ENCODE results near the gene GRAP2.
"Not testable (repeated sequence)": the region's sequence is repeated elsewhere in the genome, so short reads cannot be mapped to it uniquely, and the experiment has no call there.

GRAP2 gene

GRCh38 chr22:39898997-39899396 lies 1.9 kb upstream of the GRAP2 start:
- DNase-seq: no peak

GRCh38 chr22:39901565-39902146 lies 772 bp downstream of the GRAP2 start:
- DNase-seq: no peak

DNA sequence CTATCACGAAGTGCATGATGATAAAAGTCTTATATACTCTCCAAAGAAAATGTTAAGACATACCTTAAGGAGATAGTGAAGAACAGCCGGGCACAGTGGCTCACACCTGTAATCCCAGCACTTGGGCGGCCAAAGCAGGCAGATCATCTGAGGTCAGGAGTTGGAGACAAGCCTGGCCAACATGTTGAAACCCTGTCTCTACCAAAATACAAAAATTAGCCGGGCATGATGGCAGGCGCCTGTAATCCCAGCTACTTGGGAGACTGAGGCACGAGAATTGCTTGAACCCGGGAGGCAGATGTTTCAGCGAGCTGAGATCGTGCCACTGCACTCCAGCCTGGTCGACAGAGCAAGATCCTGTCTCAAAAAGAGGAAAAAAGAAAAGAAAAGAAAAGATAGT lies 3.1 kb downstream of the GRAP2 start:
- not testable (repeated sequence) for DNase-seq

GRCh38 chr22:39904862-39905261 lies 4.0 kb downstream of the GRAP2 start:
- no peak for DNase-seq

- no peak for DNase-seq
Measured at GRCh38 chr22:39905687-39906086, 4.8 kb downstream of the GRAP2 start.

DNA sequence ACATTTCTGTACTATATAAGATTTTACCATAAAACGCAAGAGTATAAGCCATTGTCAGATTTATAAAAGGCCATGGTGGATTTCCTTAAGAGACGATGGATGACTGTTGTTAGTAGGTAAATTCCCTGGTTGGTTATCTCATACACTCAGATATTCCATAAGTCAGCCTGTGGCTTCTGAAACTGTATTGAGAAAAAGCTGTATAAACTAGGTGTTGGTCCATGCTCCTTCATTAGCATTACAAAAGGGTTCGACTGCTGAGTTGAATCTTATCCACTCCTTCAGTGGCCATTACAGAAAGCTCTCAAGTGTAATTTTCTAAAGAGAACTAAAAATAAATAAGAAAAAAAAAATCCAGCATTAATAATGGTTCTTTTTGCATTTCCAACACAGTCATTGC lies 5.3 kb downstream of the GRAP2 start:
- no peak for DNase-seq

GRCh38 chr22:39907047-39907446 lies 6.2 kb downstream of the GRAP2 start:
- DNase-seq: no peak

DNA sequence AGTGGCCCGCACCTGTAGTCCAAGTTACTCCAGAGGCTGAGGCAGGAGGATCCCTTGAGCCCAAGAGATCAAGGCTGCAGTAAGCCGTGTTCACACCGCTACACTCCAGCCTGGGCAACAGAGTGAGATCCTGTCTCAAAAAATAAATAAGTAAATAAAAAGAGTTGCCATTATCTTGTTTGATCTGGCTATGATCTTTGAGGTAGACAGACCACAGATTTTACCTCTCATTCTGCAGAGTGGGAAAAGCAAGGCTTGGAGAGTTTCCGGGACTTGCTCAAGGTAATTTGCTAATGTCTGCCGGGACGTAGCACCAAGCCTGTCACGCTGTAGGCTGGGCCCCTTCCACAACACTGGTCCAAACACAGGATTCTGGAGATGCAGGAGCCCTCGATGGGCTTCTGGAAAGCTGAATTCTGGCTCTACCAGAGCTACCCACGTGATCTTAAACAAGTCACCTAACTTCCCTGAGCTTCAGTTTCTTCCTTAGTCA lies 6.8 kb downstream of the GRAP2 start:
- no peak for DNase-seq

GRCh38 chr22:39908136-39908535 lies 7.3 kb downstream of the GRAP2 start:
- no peak for DNase-seq

GRCh38 chr22:39908737-39909136 lies 7.9 kb downstream of the GRAP2 start:
- peak; percentile 26 for DNase-seq

DNA sequence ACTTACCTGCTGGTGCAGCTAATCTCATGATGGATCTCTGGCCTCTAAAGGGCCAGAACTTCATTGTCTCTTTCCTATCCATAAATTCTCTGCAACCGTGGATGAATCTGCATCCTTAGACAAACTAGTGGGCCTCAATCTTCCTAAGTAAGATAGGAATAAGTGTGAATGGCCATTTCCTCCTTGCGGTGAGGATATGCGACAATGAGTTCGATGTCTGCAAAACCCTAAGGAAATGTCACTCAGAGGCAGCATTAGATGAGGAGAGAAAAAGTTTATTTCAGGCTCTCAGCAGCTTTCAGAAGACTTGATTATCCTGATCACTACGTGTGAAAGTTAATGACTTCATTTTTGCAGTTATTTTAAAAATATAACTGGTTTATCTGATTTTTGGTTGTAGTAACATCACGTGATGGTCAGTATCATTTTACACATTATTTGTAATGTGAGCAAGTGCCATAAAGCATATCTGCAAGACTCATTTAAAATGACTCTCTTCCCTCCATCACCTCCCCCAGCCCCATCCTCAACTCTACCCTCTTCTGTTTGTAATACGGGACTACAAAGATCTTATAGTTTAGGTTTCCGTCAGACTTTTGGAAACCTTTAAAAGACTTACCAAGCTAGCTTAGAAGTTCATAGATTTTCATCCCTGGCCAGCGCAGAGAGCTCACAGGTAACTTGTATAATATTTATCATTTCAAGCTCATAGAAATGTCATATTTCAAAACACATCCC lies 10.2 kb downstream of the GRAP2 start:
- DNase-seq: no peak

GRCh38 chr22:39913321-39913720 lies 12.4 kb downstream of the GRAP2 start:
- no peak for DNase-seq

GRCh38 chr22:39913886-39914285 lies 13.0 kb downstream of the GRAP2 start:
- DNase-seq: no peak

DNA sequence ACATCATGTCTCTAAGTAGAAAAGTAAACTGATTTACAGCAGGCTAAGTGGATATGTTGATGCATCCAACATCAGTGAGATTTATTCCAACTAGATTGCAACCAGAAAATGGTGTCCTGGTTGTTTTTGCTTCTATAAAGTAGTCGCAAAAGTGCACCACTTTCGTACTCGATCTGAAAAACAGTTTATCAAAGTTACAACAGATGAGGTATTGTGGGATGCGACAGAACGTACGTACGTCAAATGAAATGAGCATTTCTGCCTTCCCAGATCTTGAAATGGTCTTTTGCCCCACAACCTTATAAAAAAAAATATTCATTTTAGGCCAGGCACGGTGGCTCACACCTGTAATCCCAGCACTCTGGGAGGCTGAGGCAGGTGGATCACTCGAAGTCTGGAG lies 13.7 kb downstream of the GRAP2 start:
- DNase-seq: no peak

GRCh38 chr22:39915295-39915726 lies 14.4 kb downstream of the GRAP2 start:
- DNase-seq: no peak

DNA sequence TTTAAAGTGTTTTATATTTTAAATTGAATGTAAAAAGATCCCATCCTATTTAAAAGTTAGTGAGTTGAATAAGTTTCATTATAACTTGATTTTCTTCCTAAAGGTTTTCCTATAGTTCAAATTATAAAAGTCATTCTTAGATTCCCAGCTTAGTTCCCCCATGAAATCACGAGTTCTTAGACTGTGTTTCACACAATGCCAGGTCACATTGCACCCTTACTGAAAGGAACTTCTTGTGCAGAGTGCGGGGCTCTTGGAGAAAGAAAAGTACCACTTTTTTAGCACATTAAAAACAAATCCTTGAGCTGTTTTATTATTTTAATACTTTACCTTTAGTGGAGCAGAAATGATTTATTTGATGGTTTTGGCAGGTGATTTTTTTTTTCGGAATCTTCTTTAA lies 15.6 kb downstream of the GRAP2 start:
- no peak for DNase-seq

DNA sequence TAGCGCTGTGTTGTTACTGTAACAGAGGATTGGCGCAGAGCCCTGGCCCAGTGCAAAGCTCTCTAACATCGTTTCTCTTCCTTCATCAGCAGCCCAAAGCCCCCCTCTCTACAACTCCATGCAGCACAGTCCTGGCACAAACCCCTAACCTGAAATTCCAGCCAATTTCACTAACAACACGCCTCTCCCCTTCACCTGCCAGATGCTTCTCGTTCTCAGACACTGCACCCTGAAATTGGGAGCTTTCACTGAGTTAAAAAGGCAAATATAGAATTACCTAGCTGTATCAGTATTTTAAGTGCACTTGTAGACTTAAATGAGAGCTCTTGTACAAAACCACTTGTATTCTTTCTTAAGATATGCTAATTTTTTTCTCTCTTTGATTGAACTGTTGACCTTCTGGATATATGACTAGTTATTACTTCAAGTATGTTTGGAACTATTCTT lies 16.3 kb downstream of the GRAP2 start:
- no peak for DNase-seq

- DNase-seq: no peak
Measured at GRCh38 chr22:39917776-39918495, 17.1 kb downstream of the GRAP2 start.

GRCh38 chr22:39920134-39920743 lies 19.4 kb downstream of the GRAP2 start:
- DNase-seq: peak; percentile 44

- no peak for DNase-seq
Measured at GRCh38 chr22:39923696-39924095, 22.8 kb downstream of the GRAP2 start.

DNA sequence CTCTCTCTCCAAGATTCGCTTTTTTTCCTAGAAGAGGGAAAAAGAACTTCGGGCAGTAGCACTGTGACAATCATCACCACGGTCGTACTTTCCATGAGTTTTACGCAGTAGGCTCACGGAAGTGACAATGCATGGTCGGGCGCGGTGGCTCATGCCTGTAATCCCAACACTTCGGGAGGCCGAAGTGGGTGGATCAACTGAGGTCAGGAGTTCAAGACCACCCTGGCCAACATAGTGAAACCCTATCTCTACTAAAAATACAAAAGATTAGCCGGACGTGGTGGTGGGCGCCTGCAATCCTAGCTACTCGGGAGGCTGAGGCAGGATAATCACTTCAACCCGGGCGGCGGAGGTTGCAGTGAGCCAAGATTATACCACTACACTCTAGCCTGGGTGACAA lies 23.4 kb downstream of the GRAP2 start:
- no peak for DNase-seq

- DNase-seq: no peak
Measured at GRCh38 chr22:39925273-39925672, 24.4 kb downstream of the GRAP2 start.

DNA sequence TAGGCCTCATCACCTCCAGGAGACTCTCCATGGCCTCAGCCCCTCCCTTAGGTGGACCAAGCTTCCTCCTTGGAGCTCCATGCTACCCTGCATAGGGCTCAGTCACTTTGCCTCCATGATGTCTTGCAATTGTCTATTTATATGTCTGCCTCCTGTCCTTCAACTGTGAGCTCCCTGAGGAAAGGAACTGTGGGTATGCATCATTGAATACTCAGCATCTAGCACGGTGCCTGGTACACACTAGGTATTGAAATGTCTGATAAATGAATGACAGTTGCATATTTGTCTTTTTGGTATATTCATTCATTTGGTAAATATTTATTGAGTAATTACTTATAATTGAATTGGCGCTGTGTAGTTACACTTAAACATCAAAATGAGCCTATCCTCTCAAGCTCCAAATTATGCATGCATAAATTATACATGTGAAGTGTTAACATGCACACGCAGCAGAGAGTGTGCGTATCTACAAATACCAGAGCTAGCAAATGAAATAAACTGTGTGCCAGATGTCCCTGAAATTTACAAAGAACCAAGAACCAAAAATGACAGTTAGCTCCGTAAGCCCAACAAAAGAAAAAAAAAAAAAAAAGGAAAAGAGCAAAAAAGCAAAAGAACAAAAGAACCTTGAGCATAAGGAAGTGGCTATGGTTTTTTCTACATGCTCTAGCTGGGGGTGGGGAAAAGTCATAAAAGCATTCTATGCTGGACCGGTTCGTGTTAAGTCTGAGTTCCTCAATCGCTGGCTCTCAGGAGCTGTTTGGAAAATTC lies 25.2 kb downstream of the GRAP2 start:
- DNase-seq: no peak

Data from T-helper 9 cell (primary cell).